ENCODE data around the gene ITSN1. TPM values are rescaled to one million over a fixed set of nuclear protein-coding genes. Genes with fewer than 3 reads are reported as not detected.

Gene ITSN1
- total RNA-seq, 2 donors from 2014 or later, result 15.0 to 47.5 TPM

- ATAC-seq (no peak), DNase-seq (peak in 1 of 4 donors; percentile 4)
- no peaks in the 10 kb centered on the region for H3K36me3 ChIP-seq (replicated peaks in 1 of 2; ENCODE audit: insufficient read depth in 1 of 2, low read depth in 2 of 2)
- intact Hi-C loops (cut with DNase I), result no loop called here
- H3K9me3 ChIP-seq, result no peaks in the 10 kb centered on the region
- no peaks in the 10 kb centered on the region for H3K4me1 ChIP-seq
- 87% methylated on average over 4 of the region's 4 CpGs for WGBS, 2 donors
- H3K27ac ChIP-seq, result no peak overlapping the region
- TF ChIP-seq CTCF (IDR thresholded peaks at IDR 0.05) (no peak), POLR2A (IDR thresholded peaks at IDR 0.05) (no peak)
- H3K4me3 ChIP-seq, result no peak overlapping the region
- H3K27me3 ChIP-seq, result no peaks in the 10 kb centered on the region
Observed at GRCh38 chr21:33828083-33828482, 185.8 kb downstream of the ITSN1 start.

GRCh38 chr21:33828577-33828976 lies 186.3 kb downstream of the ITSN1 start:
- H3K4me3 ChIP-seq, result no peak overlapping the region
- no peak for ATAC-seq
- no peaks in the 10 kb centered on the region for H3K4me1 ChIP-seq
- intact Hi-C loops (cut with DNase I), result no loop called here
- no peak for DNase-seq
- H3K27me3 ChIP-seq, result no peaks in the 10 kb centered on the region
- no peaks in the 10 kb centered on the region for H3K36me3 ChIP-seq (replicated peaks in 1 of 2; ENCODE audit: insufficient read depth in 1 of 2, low read depth in 2 of 2)
- TF ChIP-seq POLR2A (IDR thresholded peaks at IDR 0.05) (no peak), CTCF (IDR thresholded peaks at IDR 0.05) (no peak)
- 82 to 85% methylated on average over 4 of the region's 4 CpGs for WGBS, 2 donors
- H3K9me3 ChIP-seq, result no peaks in the 10 kb centered on the region
- no peak overlapping the region for H3K27ac ChIP-seq

GRCh38 chr21:33829844-33830243 lies 187.5 kb downstream of the ITSN1 start:
- ATAC-seq (no peak), DNase-seq (no peak)
- TF ChIP-seq POLR2A (IDR thresholded peaks at IDR 0.05) (no peak), CTCF (IDR thresholded peaks at IDR 0.05) (no peak)
- H3K27me3 ChIP-seq, result no peaks in the 10 kb centered on the region
- no peaks in the 10 kb centered on the region for H3K4me1 ChIP-seq
- intact Hi-C loops (cut with DNase I), result no loop called here
- no peaks in the 10 kb centered on the region for H3K9me3 ChIP-seq
- WGBS, 2 donors, result 93 to 95% methylated on average over 9 of the region's 9 CpGs
- H3K27ac ChIP-seq, result no peak overlapping the region
- no peak overlapping the region for H3K4me3 ChIP-seq
- no peaks in the 10 kb centered on the region for H3K36me3 ChIP-seq (replicated peaks in 1 of 2; ENCODE audit: insufficient read depth in 1 of 2, low read depth in 2 of 2)

GRCh38 chr21:33831962-33832659 lies 189.8 kb downstream of the ITSN1 start:
- H3K27me3 ChIP-seq, result no peaks in the 10 kb centered on the region
- TF ChIP-seq POLR2A (IDR thresholded peaks at IDR 0.05) (no peak), CTCF (IDR thresholded peaks at IDR 0.05) (no peak)
- no peaks in the 10 kb centered on the region for H3K36me3 ChIP-seq (replicated peaks in 1 of 2; ENCODE audit: insufficient read depth in 1 of 2, low read depth in 2 of 2)
- H3K27ac ChIP-seq, result no peak overlapping the region
- intact Hi-C loops (cut with DNase I), result no loop called here
- DNase-seq (no peak), ATAC-seq (no peak)
- 84 to 90% methylated on average over 16 to 17 of the region's 17 CpGs for WGBS, 2 donors
- H3K9me3 ChIP-seq, result no peaks in the 10 kb centered on the region
- H3K4me3 ChIP-seq, result no peak overlapping the region
- no peaks in the 10 kb centered on the region for H3K4me1 ChIP-seq

All from body of pancreas (tissue), 4 donors.